ENCODE results near the gene ALG6. TPM values are rescaled to one million over a fixed set of nuclear protein-coding genes. Genes with fewer than 3 reads are reported as not detected.
A peak's percentile ranks its signal among the peaks of the same experiment; 100 is the strongest.
"Not testable (repeated sequence)": the region's sequence is repeated elsewhere in the genome, so short reads cannot be mapped to it uniquely, and the experiment has no call there.

ALG6 gene
- polyA plus RNA-seq, 1 donor, result 17.4 TPM

GRCh38 chr1:63414691-63415365, 47.4 kb downstream of the ALG6 start:
- peak; percentile 11 for DNase-seq

- no peak for DNase-seq
Observed at GRCh38 chr1:63418101-63418500, 50.7 kb downstream of the ALG6 start.

- not testable (repeated sequence) for DNase-seq
Observed at GRCh38 chr1:63420746-63421145, 53.3 kb downstream of the ALG6 start.

- no peak for DNase-seq
Observed at GRCh38 chr1:63423649-63424048, 56.2 kb downstream of the ALG6 start.

DNA sequence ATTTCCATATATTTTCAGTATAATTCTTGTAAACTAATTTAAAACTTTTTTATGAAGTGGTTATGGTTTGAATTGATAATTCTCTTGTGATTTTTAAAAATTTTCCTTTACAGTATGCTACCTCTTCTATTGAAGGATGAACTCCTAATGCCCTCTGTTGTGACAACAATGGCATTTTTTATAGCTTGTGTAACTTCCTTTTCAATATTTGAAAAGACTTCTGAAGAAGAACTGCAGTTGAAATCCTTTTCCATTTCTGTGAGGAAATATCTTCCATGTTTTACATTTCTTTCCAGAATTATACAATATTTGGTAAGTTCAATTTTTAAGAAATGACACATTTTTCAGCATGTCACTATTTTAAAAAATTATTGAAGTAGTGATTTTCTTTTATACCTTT, 61.4 kb downstream of the ALG6 start:
- DNase-seq, result no peak

- DNase-seq, result no peak
Observed at GRCh38 chr1:63429281-63429680, 61.9 kb downstream of the ALG6 start.

DNA sequence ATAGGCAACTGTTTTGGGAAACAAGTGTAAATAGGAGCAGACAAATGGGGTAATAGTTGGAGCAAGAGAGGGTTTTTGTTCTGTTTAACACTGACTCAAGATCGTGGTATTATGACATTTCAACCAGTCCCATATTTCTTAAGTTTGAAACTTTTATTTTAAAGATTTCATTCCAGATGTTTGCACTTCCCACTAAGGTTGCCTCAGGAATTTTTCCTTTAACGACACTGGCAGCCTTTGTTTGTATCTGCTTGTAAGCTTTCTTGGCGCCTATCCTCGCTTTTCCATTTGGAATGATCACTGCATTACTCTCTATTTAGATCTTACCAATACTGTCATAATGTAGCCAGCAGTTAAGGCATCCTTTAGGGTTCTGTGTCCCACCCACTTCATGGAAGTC, 67.7 kb downstream of the ALG6 start:
- peak; percentile 29 for DNase-seq

DNA sequence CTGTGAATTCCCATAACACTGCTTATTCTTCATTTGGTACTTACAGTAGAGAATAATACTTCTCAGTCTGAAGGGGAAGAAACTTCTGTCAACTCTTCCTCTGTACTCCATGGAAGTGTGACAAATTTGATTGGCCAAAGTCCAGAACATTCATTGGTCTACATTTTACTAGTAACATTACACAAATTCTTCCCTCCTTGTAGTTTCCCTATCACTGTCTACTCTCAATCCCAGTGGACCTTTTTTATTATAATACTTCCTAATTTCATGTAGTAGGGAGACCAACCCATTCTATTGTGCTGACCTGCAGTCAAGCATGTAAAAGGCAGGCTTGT, 74.7 kb downstream of the ALG6 start:
- DNase-seq, result peak; percentile 7

DNA sequence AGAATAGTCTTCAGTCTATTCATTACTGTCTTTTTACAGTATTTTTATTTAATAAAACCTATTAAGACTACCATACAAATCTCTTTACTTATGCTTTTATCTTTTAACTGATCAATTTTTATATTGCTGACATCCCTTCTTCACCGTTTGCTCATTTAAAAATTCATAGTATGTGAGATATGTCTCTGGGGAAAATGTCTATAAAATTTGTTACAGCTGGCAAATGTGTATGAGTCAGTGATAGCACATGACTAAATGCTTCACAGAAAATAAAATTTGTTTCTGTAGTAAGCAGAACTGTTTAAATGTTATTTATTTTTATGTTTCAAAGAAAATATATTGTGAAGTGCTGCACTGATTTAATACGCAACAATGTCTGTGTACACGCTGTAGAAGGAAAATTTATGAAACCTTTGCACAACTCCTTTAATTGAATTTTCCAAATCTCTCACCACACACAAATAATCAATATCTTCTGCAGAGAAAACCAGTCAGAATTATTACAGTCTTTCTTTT, 81.4 kb downstream of the ALG6 start:
- no peak for DNase-seq

DNA sequence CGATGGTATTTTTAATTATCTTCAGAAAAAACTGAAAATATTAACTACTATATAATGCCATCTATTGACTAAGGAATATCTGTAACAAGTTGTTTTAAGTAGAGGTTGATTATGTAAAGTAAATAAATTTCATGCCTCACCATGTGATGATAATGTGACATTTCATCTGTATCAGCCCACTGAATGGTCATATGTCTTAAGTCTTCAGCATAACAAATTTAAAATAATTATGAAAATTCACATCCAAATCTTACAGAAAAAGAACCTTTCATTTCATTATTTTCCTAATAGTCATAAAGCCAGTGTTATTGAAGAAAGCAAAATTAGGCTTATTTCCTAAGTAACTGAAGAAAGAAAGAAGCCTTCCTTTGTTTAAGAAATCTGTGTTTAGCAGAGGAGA, 83.0 kb downstream of the ALG6 start:
- DNase-seq, result no peak

- DNase-seq, result no peak
Observed at GRCh38 chr1:63453232-63453631, 85.8 kb downstream of the ALG6 start.

DNA sequence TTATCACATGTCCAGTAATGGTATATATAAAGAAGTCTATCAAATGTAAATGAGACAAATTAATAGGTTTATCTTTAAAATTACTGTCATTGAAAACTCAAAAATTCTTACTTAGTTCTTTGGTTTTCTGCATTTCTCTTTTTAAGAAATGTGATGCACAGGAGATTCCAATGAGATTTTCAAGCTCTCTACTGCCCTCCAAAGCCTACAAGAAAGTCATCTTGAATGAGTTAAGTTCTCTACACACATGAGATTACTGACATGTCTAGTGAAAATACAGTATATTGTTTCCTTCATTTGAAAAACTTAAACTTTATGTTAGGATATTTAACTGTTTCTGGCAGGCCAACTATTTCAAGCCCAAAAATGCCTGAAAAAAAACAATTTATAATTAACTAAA, 86.8 kb downstream of the ALG6 start:
- DNase-seq, result no peak

- no peak for DNase-seq
Observed at GRCh38 chr1:63458750-63459149, 91.3 kb downstream of the ALG6 start.

GRCh38 chr1:63461661-63462230, 94.3 kb downstream of the ALG6 start:
- DNase-seq, result no peak

GRCh38 chr1:63463248-63463647, 95.8 kb downstream of the ALG6 start:
- DNase-seq, result no peak

DNA sequence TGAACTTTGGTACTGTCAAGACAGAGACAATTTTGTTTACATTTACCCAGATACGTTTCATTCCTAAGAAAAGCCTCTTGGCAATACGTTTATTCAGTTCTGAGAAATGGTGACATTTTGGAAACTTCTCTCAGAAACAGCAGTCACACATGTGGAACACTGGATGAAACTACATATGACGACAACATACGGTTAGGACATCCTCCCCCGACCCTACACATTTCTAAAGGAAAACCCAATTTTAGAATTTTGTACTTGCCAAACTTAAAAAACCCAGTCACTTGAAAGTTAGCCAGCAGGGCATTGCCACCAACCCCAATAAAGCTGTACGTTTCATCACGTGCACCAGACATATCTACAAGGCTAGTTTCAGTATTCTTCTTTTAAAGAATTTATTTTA, 98.8 kb downstream of the ALG6 start:
- DNase-seq, result no peak

GRCh38 chr1:63466759-63467158, 99.3 kb downstream of the ALG6 start:
- DNase-seq, result no peak

DNA sequence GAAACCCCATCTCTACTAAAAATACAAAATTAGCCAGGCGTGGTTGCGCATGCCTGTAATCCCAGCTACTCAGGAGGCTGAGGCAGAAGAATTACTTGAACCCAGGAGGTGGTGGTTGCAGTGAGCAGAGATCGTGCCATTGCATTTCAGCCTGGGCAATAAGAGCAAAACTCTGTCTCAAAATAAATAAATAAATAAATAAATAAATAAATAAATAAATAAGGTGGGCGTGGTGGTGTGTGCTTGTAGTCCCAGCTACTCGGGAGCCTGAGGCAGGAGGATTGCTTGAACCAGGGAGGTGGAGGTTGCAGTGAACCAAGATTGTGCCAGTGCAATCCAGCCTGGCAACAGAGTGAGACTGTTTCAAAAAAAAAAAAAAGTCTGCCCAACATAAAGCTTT, 101.3 kb downstream of the ALG6 start:
- DNase-seq, result not testable (repeated sequence)

GRCh38 chr1:63475761-63476160, 108.3 kb downstream of the ALG6 start:
- no peak for DNase-seq

DNA sequence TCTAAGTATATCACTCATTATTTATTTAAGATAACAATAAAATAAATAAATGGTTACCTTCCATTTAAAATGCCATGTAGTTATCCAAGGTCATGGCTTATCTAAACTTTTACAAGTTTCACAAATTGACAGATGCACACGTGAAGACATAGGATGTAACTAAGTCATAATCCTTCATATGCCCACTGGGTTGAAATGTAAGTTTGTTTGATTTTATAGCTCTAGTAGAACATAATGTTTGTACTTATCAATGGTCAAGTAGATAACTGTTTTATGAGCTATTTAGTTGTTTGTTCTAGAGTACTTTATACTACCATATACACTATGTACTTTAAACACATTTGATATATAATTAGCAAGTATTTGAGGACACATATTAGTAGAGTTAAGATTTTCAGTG, 112.6 kb downstream of the ALG6 start:
- no peak for DNase-seq

DNA sequence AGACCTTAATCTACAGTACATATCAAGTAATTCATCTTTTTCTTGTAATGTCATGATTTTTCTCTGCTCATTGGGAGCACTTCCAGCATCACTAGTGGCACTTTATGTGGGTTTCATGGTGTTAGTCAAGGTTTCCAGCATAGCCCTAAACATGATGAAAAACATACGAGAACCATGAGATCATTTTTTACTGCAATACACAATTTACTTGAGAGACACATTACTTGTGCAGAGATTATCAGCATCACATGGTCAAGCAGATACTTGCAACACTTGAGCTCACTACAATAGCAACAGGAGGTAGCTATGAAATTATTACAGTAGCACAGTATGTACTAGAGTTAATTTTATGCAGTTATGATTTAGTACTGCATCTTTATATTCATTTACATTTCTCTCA, 119.2 kb downstream of the ALG6 start:
- DNase-seq, result no peak

DNA sequence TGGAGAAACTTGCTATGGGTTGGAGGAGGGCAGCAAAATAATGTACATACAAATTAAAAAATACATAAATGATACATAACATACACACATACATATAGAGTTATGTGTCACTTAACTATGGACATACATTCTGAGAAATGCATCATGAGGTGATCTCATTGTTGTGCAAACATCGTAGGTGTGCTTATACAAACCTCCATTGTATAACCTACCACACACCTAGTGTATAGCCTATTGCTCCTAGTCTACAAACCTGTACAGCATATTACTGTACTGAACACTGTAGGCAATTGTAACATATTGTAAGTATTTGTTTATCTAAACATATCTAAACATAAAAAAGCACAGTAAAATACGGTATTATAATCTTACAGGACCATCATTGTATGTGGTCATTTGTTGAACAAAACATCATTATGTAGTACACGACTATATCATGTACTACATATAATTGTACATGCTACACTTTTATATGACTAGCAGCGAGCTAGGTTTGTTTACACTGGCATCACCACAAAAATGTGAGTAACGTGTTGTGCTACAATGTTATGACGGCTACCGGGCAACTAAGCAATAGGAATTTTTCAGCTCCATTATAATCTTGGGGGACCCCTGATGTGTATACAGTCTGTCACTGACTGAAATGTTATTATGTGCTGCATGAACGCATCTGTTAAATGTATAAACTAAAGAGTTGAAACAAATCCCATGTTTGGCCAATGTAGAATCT, 120.1 kb downstream of the ALG6 start:
- peak; percentile 9 for DNase-seq
